H54 (cell line): ENCODE results near the gene NAALADL2.

Source experiments
- DNase-seq: peaks from one replicate; pipeline ENCODE4 v3.0.0; 2011; ENCODE audit warnings: low spot score, mixed read lengths; ENCODE audit not compliant: insufficient read length
- FAIRE-seq: peaks from 3 replicates; lab custom pipeline; 2011; peaks lifted over from hg19 to GRCh38; lab: Jason Lieb, UNC
- POLR2A ChIP-seq: IDR thresholded peaks from 2 replicates; pipeline ENCODE4 v1.6.1; 2011; ENCODE audit warnings: low read depth, mild to moderate bottlenecking, low read length

The NAALADL2 gene

GRCh38 chr3:175476489-175476888, 617.4 kb downstream of the NAALADL2 start:
- DNase-seq (no peak), FAIRE-seq (no peak)
- TF ChIP-seq POLR2A: no peak

GRCh38 chr3:175477651-175478224, 618.6 kb downstream of the NAALADL2 start:
- no peak for TF ChIP-seq POLR2A
- no peak for FAIRE-seq
- DNase-seq: no peak

- TF ChIP-seq POLR2A: no peak
- no peak for FAIRE-seq
- DNase-seq: no peak
These were observed 619.2 kb downstream of the NAALADL2 start for GRCh38 chr3:175478301-175478700.

GRCh38 chr3:175479175-175479574, 620.0 kb downstream of the NAALADL2 start:
- no peak for DNase-seq
- FAIRE-seq: no peak

GRCh38 chr3:175479800-175480199, 620.7 kb downstream of the NAALADL2 start:
- no peak for DNase-seq
- TF ChIP-seq POLR2A: no peak
- FAIRE-seq: no peak

More at GRCh38 chr3:175479175-175479574, 620.0 kb downstream of the NAALADL2 start:
- no peak for TF ChIP-seq POLR2A

GRCh38 chr3:175484666-175485065, 625.5 kb downstream of the NAALADL2 start:
- DNase-seq: no peak
- FAIRE-seq: no peak
- no peak for TF ChIP-seq POLR2A

GRCh38 chr3:175485436-175485835, 626.3 kb downstream of the NAALADL2 start:
- FAIRE-seq: no peak

GRCh38 chr3:175486255-175486654, 627.1 kb downstream of the NAALADL2 start:
- DNase-seq: no peak
- no peak for FAIRE-seq
- no peak for TF ChIP-seq POLR2A

More at GRCh38 chr3:175485436-175485835, 626.3 kb downstream of the NAALADL2 start:
- TF ChIP-seq POLR2A: no peak
- DNase-seq: no peak

- no peak for FAIRE-seq
- no peak for TF ChIP-seq POLR2A
- no peak for DNase-seq
These were observed 630.3 kb downstream of the NAALADL2 start for GRCh38 chr3:175489406-175489805.

GRCh38 chr3:175493301-175493700, 634.2 kb downstream of the NAALADL2 start:
- DNase-seq (no peak), FAIRE-seq (no peak)
- no peak for TF ChIP-seq POLR2A

- FAIRE-seq (no peak), DNase-seq (no peak)
- no peak for TF ChIP-seq POLR2A
These were observed 636.2 kb downstream of the NAALADL2 start for GRCh38 chr3:175495331-175495730.

- no peak for TF ChIP-seq POLR2A
- no peak for DNase-seq
- FAIRE-seq: no peak
These were observed 643.0 kb downstream of the NAALADL2 start for GRCh38 chr3:175502155-175502554.

GRCh38 chr3:175511219-175511785, 652.2 kb downstream of the NAALADL2 start:
- DNase-seq: no peak
- FAIRE-seq: no peak
- TF ChIP-seq POLR2A: no peak

- DNase-seq (no peak), FAIRE-seq (no peak)
- no peak for TF ChIP-seq POLR2A
These were observed 653.6 kb downstream of the NAALADL2 start for GRCh38 chr3:175512700-175513099.

- DNase-seq (no peak), FAIRE-seq (no peak)
- no peak for TF ChIP-seq POLR2A
These were observed 659.3 kb downstream of the NAALADL2 start for GRCh38 chr3:175518459-175518858.
